SK-N-SH (cell line): ENCODE data around the gene FDX2. TPM values are rescaled to one million over a fixed set of nuclear protein-coding genes. Genes with fewer than 3 reads are reported as not detected.

Experiments
- CTCF ChIA-PET: fragments of 300-600, 350-600 bp; formaldehyde crosslinking; extraction: SDS; loops from one replicate; lab custom pipeline; 2021; lab: Yijun Ruan, JAX
- POLR2A ChIA-PET: fragments of 350-600 bp; sonication (Branson Sonifier 250); formaldehyde crosslinking; extraction: SDS; loops from one replicate; lab custom pipeline; 2020; ENCODE audit warnings: antibody characterized with exemption, inconsistent platforms; lab: Yijun Ruan, JAX
- DNase-seq: peaks from one replicate; pipeline ENCODE4 v3.0.0; 2012
- H2AFZ ChIP-seq: fragments of 200-600 bp; sonication (generic); 2 replicates; pipeline ENCODE4 v1.8.1; 2016; ENCODE audit warnings: antibody characterized with exemption, mild to moderate bottlenecking, low read depth
- H3F3A ChIP-seq: fragments of 200-600 bp; sonication (generic); replicated peaks from 2 replicates; pipeline ENCODE3; 2016; ENCODE audit warnings: antibody characterized with exemption, mild to moderate bottlenecking; ENCODE audit not compliant: insufficient read depth
- H3K27ac ChIP-seq, 2 experiments: fragments of 200-500 bp in 1 of 2; fragments of 200-600 bp in 1 of 2; sonication (Bioruptor generic) in 1 of 2; sonication (generic), shearing (Covaris generic) in 1 of 2; 2 replicates each; pipeline versions ENCODE4 v1.5.1 to v1.6.1; 2014 to 2016; ENCODE audit warnings: low read depth in 2 of 2, inconsistent platforms in 1 of 2, low read length in 1 of 2, mild to moderate bottlenecking in 1 of 2, mixed read lengths in 1 of 2
- H3K27me3 ChIP-seq: fragments of 200-600 bp; sonication (generic), shearing (Covaris generic); 2 replicates; pipeline ENCODE4 v1.6.1; 2016; ENCODE audit warnings: mixed run types; ENCODE audit not compliant: insufficient read depth
- H3K36me3 ChIP-seq, 2 experiments: fragments of 200-500 bp in 1 of 2; fragments of 200-600 bp in 1 of 2; sonication (Bioruptor generic) in 1 of 2; sonication (generic) in 1 of 2; replicated peaks in 1 of 2; 2 replicates each; pipeline versions ENCODE3 to v1.5.1; 2014 to 2016; ENCODE audit warnings: low read length in 1 of 2, mild to moderate bottlenecking in 1 of 2; ENCODE audit not compliant: insufficient read depth in 2 of 2, control insufficient read depth in 1 of 2
- H3K4me1 ChIP-seq, 2 experiments: fragments of 200-500 bp in 1 of 2; fragments of 200-600 bp in 1 of 2; sonication (Bioruptor generic) in 1 of 2; sonication (generic), shearing (Covaris generic) in 1 of 2; 2 replicates each; pipeline versions ENCODE4 v1.5.1 to v1.6.1; 2014 to 2016; ENCODE audit warnings: low read depth in 1 of 2, low read length in 1 of 2, mixed run types in 1 of 2; ENCODE audit not compliant: insufficient read depth in 2 of 2, control insufficient read depth in 1 of 2
- H3K4me2 ChIP-seq: fragments of 200-600 bp; sonication (generic), shearing (Covaris generic); 2 replicates; pipeline ENCODE4 v1.6.1; 2017; ENCODE audit warnings: mixed run types
- H3K4me3 ChIP-seq, 2 experiments: fragments of 200-500 bp in 1 of 2; fragments of 200-600 bp in 1 of 2; sonication (Bioruptor generic) in 1 of 2; sonication (generic), shearing (Covaris generic) in 1 of 2; 2 replicates each; pipeline versions ENCODE4 v1.5.1 to v1.8.1; 2014 to 2016; ENCODE audit warnings: low read depth in 2 of 2, inconsistent platforms in 1 of 2, low read length in 1 of 2, mild to moderate bottlenecking in 1 of 2, mixed read lengths in 1 of 2, moderate library complexity in 1 of 2
- H3K79me2 ChIP-seq: fragments of 200-600 bp; sonication (generic); 2 replicates; pipeline ENCODE4 v1.8.1; 2017; ENCODE audit warnings: mild to moderate bottlenecking; ENCODE audit not compliant: insufficient read depth
- H3K9ac ChIP-seq: fragments of 200-600 bp; sonication (generic); 2 replicates; pipeline ENCODE4 v1.6.1; 2017; ENCODE audit warnings: mixed run types
- H3K9me2 ChIP-seq: fragments of 200-600 bp; sonication (generic); 2 replicates; pipeline ENCODE4 v1.6.1; 2017; ENCODE audit warnings: mixed run types
- H3K9me3 ChIP-seq: fragments of 200-600 bp; sonication (generic); 2 replicates; pipeline ENCODE4 v1.6.1; 2017; ENCODE audit warnings: mixed run types, mild to moderate bottlenecking, moderate library complexity
- H4K20me1 ChIP-seq: fragments of 200-600 bp; sonication (generic); 2 replicates; pipeline ENCODE4 v1.6.1; 2017; ENCODE audit warnings: mild to moderate bottlenecking, mixed run types; ENCODE audit not compliant: insufficient read depth
- EP300 ChIP-seq, 2 experiments: IDR thresholded peaks; 2 replicates each; pipeline versions ENCODE4 v1.4.0 to v1.6.1; 2012; ENCODE audit warnings: borderline replicate concordance in 1 of 2, low read depth in 1 of 2, low read length in 1 of 2
- EZH2phosphoT487 ChIP-seq: fragments of 200-600 bp; sonication (generic); IDR thresholded peaks from 2 replicates; pipeline ENCODE4 v1.6.1; 2017; ENCODE audit warnings: low read depth, mixed run types, mild to moderate bottlenecking, antibody characterized with exemption, moderate library complexity, borderline replicate concordance
- FOSL2 ChIP-seq: IDR thresholded peaks from 2 replicates; pipeline ENCODE4 v1.4.0; 2012; ENCODE audit warnings: low read depth, mild to moderate bottlenecking, moderate library complexity, borderline replicate concordance
- FOXM1 ChIP-seq: IDR thresholded peaks from 2 replicates; pipeline ENCODE4 v1.4.0; 2012; ENCODE audit warnings: low read depth, mild to moderate bottlenecking
- GABPA ChIP-seq: IDR thresholded peaks from 2 replicates; pipeline ENCODE4 v1.4.0; 2012; ENCODE audit warnings: low read depth, mild to moderate bottlenecking
- GATA2 ChIP-seq: sonication (generic); formaldehyde crosslinking; IDR thresholded peaks from 2 replicates; pipeline ENCODE4 v1.5.0; 2020; ENCODE audit warnings: mild to moderate bottlenecking, missing genetic modification reagents
- JUND ChIP-seq: IDR thresholded peaks from 2 replicates; pipeline ENCODE4 v1.4.0; 2012
- MAX ChIP-seq: IDR thresholded peaks from 2 replicates; pipeline ENCODE4 v1.4.0; 2012; ENCODE audit warnings: low read depth
- MXI1 ChIP-seq: IDR thresholded peaks from 2 replicates; pipeline ENCODE4 v1.6.1; 2012; ENCODE audit warnings: mild to moderate bottlenecking, low read depth, low read length, improper control_type of control experiment
- NFIC ChIP-seq: IDR thresholded peaks from 2 replicates; pipeline ENCODE4 v1.4.0; 2012; ENCODE audit warnings: borderline replicate concordance
- NRF1 ChIP-seq: IDR thresholded peaks from 2 replicates; pipeline ENCODE4 v1.6.1; 2012; ENCODE audit warnings: low read depth, mild to moderate bottlenecking, low read length
- PBX3 ChIP-seq: IDR thresholded peaks from 2 replicates; pipeline ENCODE4; 2012
- POLR2AphosphoS5 ChIP-seq: IDR thresholded peaks from 2 replicates; pipeline ENCODE4 v1.6.1; 2012; ENCODE audit warnings: low read depth, low read length
- RFX5 ChIP-seq: IDR thresholded peaks from 2 replicates; pipeline ENCODE4 v1.6.1; 2012; ENCODE audit warnings: mild to moderate bottlenecking, improper control_type of control experiment, low read length
- SIN3A ChIP-seq: IDR thresholded peaks from 2 replicates; pipeline ENCODE4 v1.6.1; 2012; ENCODE audit warnings: low read depth, mild to moderate bottlenecking, low read length, moderate library complexity, borderline replicate concordance
- SMC3 ChIP-seq: IDR thresholded peaks from 2 replicates; pipeline ENCODE4 v1.6.1; 2012; ENCODE audit warnings: low read depth, low read length, improper control_type of control experiment
- TAF1 ChIP-seq: IDR thresholded peaks from 2 replicates; pipeline ENCODE4 v1.6.1; 2012; ENCODE audit warnings: low read depth, mild to moderate bottlenecking, low read length, moderate library complexity, borderline replicate concordance
- TCF12 ChIP-seq: IDR thresholded peaks from 2 replicates; pipeline ENCODE4 v1.4.0; 2012
- TEAD4 ChIP-seq: IDR thresholded peaks from 2 replicates; pipeline ENCODE4 v1.4.0; 2012; ENCODE audit warnings: mild to moderate bottlenecking, borderline replicate concordance; ENCODE audit not compliant: insufficient read depth
- USF2 ChIP-seq: fragments of 150-350 bp; IDR thresholded peaks from 2 replicates; pipeline ENCODE4 v1.6.1; 2017; ENCODE audit warnings: antibody characterized with exemption, low read length, low read depth, borderline replicate concordance
- YY1 ChIP-seq: IDR thresholded peaks from 2 replicates; pipeline ENCODE4 v1.4.0; 2012; ENCODE audit warnings: low read depth, mild to moderate bottlenecking
- WGBS: methylation state at CpG from one replicate; pipeline ENCODE4 v1.1.6; 2017; ENCODE audit warnings: low lambda C conversion rate; 5-methylcytosine and 5-hydroxymethylcytosine counted together
- polyA plus RNA-seq, 3 experiments: library from polyadenylated mRNA; depleted of rRNA; stranded (reverse); fragments of >200 nt; gene quantifications; 2 replicates each; pipeline ENCODE4 v1.2.3, GENCODE V29; 2012
- TF ChIP-seq, protein P1 (sequence below): IDR thresholded peaks from 2 replicates; pipeline ENCODE4 v1.4.0; 2012; ENCODE audit warnings: low read depth, borderline replicate concordance
- TF ChIP-seq, protein P2 (sequence below): fragments of 200-600 bp; sonication (generic); IDR thresholded peaks from 2 replicates; pipeline ENCODE4 v1.6.1; 2017; ENCODE audit warnings: antibody characterized with exemption, mild to moderate bottlenecking, moderate library complexity

The FDX2 gene
- polyA plus RNA-seq, 1 of the 3 experiments (the other 2 are of a cell fraction) = 45.8 TPM

DNA sequence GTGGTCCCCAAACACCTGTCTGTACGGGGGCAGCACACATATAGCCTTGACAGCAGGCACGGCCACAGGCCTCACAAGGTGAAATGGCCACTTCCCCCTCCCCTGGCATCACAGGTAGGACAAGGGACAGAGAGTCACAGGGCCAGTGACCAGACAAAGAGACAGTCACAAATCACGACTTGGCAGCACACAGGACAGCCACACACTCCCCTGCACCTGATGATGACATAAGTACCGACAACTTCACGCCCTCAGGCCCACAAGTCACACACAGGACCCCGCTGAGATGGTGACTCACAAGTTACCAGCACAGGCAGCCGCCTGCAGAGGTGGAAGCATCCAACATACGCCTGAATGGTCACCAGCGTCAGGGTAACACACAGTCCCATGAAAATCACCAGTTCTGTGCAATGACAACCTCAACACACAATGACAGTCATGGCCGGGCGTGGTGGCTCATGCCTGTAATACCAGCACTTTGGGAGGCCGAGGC is 48.0 kb upstream of the FDX2 start:
- POLR2A ChIA-PET = no interaction called here
- 93% methylated on average over 6 of the region's 12 CpGs for WGBS
- no peak overlapping the region for H3K4me2 ChIP-seq
- H2AFZ ChIP-seq = no peak overlapping the region
- H3K36me3 ChIP-seq = peaks cover 16 to 29% of the 10 kb centered on the region in 2 experiments
- CTCF ChIA-PET = no interaction called here
- H3K4me3 ChIP-seq = no peak overlapping the region
- H3K27me3 ChIP-seq = no peaks in the 10 kb centered on the region
- no peak overlapping the region for H3K27ac ChIP-seq
- H3K79me2 ChIP-seq = no peaks in the 10 kb centered on the region
- H4K20me1 ChIP-seq = no peaks in the 10 kb centered on the region
- no peaks in the 10 kb centered on the region for H3K9me3 ChIP-seq
- H3K9ac ChIP-seq = no peak overlapping the region
- TF ChIP-seq RFX5 (no peak), GABPA (no peak), YY1 (no peak), MXI1 (no peak), JUND (no peak), TCF12 (no peak), SMC3 (no peak), MAX (no peak), FOSL2 (no peak)
- TF ChIP-seq, all 33 proteins: peak for 0
- H3K4me1 ChIP-seq = no peaks in the 10 kb centered on the region
- no peaks in the 10 kb centered on the region for H3K9me2 ChIP-seq
- DNase-seq = no peak
- H3F3A ChIP-seq = no peaks in the 10 kb centered on the region

- Histone ChIP-seq H3K9me2 (no peaks in the 10 kb centered on the region), H4K20me1 (no peaks in the 10 kb centered on the region), H2AFZ (no peak overlapping the region), H3K36me3 (peaks cover 6 to 24% of the 10 kb centered on the region in 2 experiments), H3K79me2 (no peaks in the 10 kb centered on the region), H3K4me1 (no peaks in the 10 kb centered on the region), H3K27me3 (no peaks in the 10 kb centered on the region), H3F3A (no peaks in the 10 kb centered on the region), H3K27ac (no peak overlapping the region), H3K4me2 (no peak overlapping the region), H3K9ac (no peak overlapping the region), H3K9me3 (no peaks in the 10 kb centered on the region), H3K4me3 (no peak overlapping the region)
- TF ChIP-seq NFIC = no peak
- TF ChIP-seq, protein P1, sequence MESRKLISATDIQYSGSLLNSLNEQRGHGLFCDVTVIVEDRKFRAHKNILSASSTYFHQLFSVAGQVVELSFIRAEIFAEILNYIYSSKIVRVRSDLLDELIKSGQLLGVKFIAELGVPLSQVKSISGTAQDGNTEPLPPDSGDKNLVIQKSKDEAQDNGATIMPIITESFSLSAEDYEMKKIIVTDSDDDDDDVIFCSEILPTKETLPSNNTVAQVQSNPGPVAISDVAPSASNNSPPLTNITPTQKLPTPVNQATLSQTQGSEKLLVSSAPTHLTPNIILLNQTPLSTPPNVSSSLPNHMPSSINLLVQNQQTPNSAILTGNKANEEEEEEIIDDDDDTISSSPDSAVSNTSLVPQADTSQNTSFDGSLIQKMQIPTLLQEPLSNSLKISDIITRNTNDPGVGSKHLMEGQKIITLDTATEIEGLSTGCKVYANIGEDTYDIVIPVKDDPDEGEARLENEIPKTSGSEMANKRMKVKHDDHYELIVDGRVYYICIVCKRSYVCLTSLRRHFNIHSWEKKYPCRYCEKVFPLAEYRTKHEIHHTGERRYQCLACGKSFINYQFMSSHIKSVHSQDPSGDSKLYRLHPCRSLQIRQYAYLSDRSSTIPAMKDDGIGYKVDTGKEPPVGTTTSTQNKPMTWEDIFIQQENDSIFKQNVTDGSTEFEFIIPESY = no peak
- TF ChIP-seq EZH2phosphoT487 = no peak
- no peak for TF ChIP-seq RFX5
- no peak for TF ChIP-seq TCF12
- TF ChIP-seq, protein P2, sequence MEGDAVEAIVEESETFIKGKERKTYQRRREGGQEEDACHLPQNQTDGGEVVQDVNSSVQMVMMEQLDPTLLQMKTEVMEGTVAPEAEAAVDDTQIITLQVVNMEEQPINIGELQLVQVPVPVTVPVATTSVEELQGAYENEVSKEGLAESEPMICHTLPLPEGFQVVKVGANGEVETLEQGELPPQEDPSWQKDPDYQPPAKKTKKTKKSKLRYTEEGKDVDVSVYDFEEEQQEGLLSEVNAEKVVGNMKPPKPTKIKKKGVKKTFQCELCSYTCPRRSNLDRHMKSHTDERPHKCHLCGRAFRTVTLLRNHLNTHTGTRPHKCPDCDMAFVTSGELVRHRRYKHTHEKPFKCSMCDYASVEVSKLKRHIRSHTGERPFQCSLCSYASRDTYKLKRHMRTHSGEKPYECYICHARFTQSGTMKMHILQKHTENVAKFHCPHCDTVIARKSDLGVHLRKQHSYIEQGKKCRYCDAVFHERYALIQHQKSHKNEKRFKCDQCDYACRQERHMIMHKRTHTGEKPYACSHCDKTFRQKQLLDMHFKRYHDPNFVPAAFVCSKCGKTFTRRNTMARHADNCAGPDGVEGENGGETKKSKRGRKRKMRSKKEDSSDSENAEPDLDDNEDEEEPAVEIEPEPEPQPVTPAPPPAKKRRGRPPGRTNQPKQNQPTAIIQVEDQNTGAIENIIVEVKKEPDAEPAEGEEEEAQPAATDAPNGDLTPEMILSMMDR = no peak
- TF ChIP-seq EP300 (IDR thresholded peaks at IDR 0.05; ENCODE audit: borderline replicate concordance in 1 of 2, low read depth in 1 of 2, low read length in 1 of 2) = no peak
- TF ChIP-seq TAF1 = no peak
- TF ChIP-seq SIN3A = no peak
- no peak for TF ChIP-seq NRF1
- TF ChIP-seq FOXM1 = no peak
- no peak for TF ChIP-seq FOSL2
- no peak for TF ChIP-seq GATA2
- no peak for TF ChIP-seq POLR2AphosphoS5
- TF ChIP-seq MAX = no peak
- TF ChIP-seq PBX3 = no peak
- TF ChIP-seq SMC3 = no peak
- TF ChIP-seq USF2 = no peak
- TF ChIP-seq JUND = no peak
- no peak for TF ChIP-seq TEAD4
- CTCF ChIA-PET = interaction anchor here (0.8 to 1.1 kb wide), 3 partner anchors 26 to 93 kb away, joined by 3 read pairs; no protein-coding TSS in a partner anchor
- 89% methylated on average over 8 of the region's 18 CpGs for WGBS
- POLR2A ChIA-PET = no interaction called here
- DNase-seq = no peak
Measured at GRCh38 chr19:10362259-10362658, 46.4 kb upstream of the FDX2 start.
